Measurements from ENCODE around the gene PAX5.

Gene PAX5

GRCh38 chr9:37032713-37033112, 1.4 kb downstream of the PAX5 start:
- H3K9me3 ChIP-seq (ENCODE audit: insufficient read depth, low read length) = no peaks in the 10 kb centered on the region
- H3K36me3 ChIP-seq (ENCODE audit: insufficient read depth, insufficient read length, low read length) = no peaks in the 10 kb centered on the region
- TF ChIP-seq ZNF274 (IDR thresholded peaks at IDR 0.05; ENCODE audit: low read depth, low read length) = no peak
- no peak for TF ChIP-seq SUZ12 (IDR thresholded peaks at IDR 0.05; ENCODE audit: extremely low read depth, insufficient read depth, insufficient read length)
- no peak for TF ChIP-seq YY1 (IDR thresholded peaks at IDR 0.05; ENCODE audit: insufficient read depth, insufficient read length)
- peaks cover 100% of the 10 kb centered on the region for H3K27me3 ChIP-seq (ENCODE audit: insufficient read depth, insufficient read length)
- DNase-seq (ENCODE audit: low read depth, low spot score) = no peak
- no peak overlapping the region for H3K9ac ChIP-seq (ENCODE audit: insufficient read length, low read depth)
- H3K4me3 ChIP-seq (ENCODE audit: insufficient read length, low read depth) = no peak overlapping the region
- H3K4me1 ChIP-seq (ENCODE audit: insufficient read depth, insufficient read length) = peaks cover 4% of the 10 kb centered on the region

GRCh38 chr9:37031902-37032301, 2.2 kb downstream of the PAX5 start:
- TF ChIP-seq YY1 (IDR thresholded peaks at IDR 0.05; ENCODE audit: insufficient read depth, insufficient read length) (no peak), SUZ12 (IDR thresholded peaks at IDR 0.05; ENCODE audit: extremely low read depth, insufficient read depth, insufficient read length) (no peak), ZNF274 (IDR thresholded peaks at IDR 0.05; ENCODE audit: low read depth, low read length) (no peak)
- peaks cover 4% of the 10 kb centered on the region for H3K4me1 ChIP-seq (ENCODE audit: insufficient read depth, insufficient read length)
- H3K27me3 ChIP-seq (ENCODE audit: insufficient read depth, insufficient read length) = peaks cover 99% of the 10 kb centered on the region
- H3K36me3 ChIP-seq (ENCODE audit: insufficient read depth, insufficient read length, low read length) = no peaks in the 10 kb centered on the region
- H3K9ac ChIP-seq (ENCODE audit: insufficient read length, low read depth) = no peak overlapping the region
- no peak for DNase-seq (ENCODE audit: low read depth, low spot score)
- no peak overlapping the region for H3K4me3 ChIP-seq (ENCODE audit: insufficient read length, low read depth)
- no peaks in the 10 kb centered on the region for H3K9me3 ChIP-seq (ENCODE audit: insufficient read depth, low read length)

- Histone ChIP-seq H3K4me1 (ENCODE audit: insufficient read depth, insufficient read length) (peaks cover 4% of the 10 kb centered on the region), H3K9me3 (ENCODE audit: insufficient read depth, low read length) (no peaks in the 10 kb centered on the region), H3K4me3 (ENCODE audit: insufficient read length, low read depth) (no peak overlapping the region), H3K27me3 (ENCODE audit: insufficient read depth, insufficient read length) (peaks cover 99% of the 10 kb centered on the region), H3K9ac (ENCODE audit: insufficient read length, low read depth) (no peak overlapping the region), H3K36me3 (ENCODE audit: insufficient read depth, insufficient read length, low read length) (no peaks in the 10 kb centered on the region)
- DNase-seq (ENCODE audit: low read depth, low spot score) = no peak
- no peak for TF ChIP-seq SUZ12 (IDR thresholded peaks at IDR 0.05; ENCODE audit: extremely low read depth, insufficient read depth, insufficient read length)
- no peak for TF ChIP-seq YY1 (IDR thresholded peaks at IDR 0.05; ENCODE audit: insufficient read depth, insufficient read length)
- no peak for TF ChIP-seq ZNF274 (IDR thresholded peaks at IDR 0.05; ENCODE audit: low read depth, low read length)
Measured at GRCh38 chr9:37031081-37031480, 3.0 kb downstream of the PAX5 start.

GRCh38 chr9:37030611-37030939, 3.5 kb downstream of the PAX5 start:
- Histone ChIP-seq H3K4me3 (ENCODE audit: insufficient read length, low read depth) (no peak overlapping the region), H3K9ac (ENCODE audit: insufficient read length, low read depth) (no peak overlapping the region), H3K27me3 (ENCODE audit: insufficient read depth, insufficient read length) (peaks cover 99% of the 10 kb centered on the region), H3K36me3 (ENCODE audit: insufficient read depth, insufficient read length, low read length) (no peaks in the 10 kb centered on the region), H3K4me1 (ENCODE audit: insufficient read depth, insufficient read length) (peaks cover 8% of the 10 kb centered on the region), H3K9me3 (ENCODE audit: insufficient read depth, low read length) (no peaks in the 10 kb centered on the region)
- no peak for DNase-seq (ENCODE audit: low read depth, low spot score)
- TF ChIP-seq ZNF274 (IDR thresholded peaks at IDR 0.05; ENCODE audit: low read depth, low read length) = no peak

- peak; percentile 81 for TF ChIP-seq SUZ12 (IDR thresholded peaks at IDR 0.05; ENCODE audit: extremely low read depth, insufficient read depth, insufficient read length)
- TF ChIP-seq YY1 (IDR thresholded peaks at IDR 0.05; ENCODE audit: insufficient read depth, insufficient read length) = no peak
- Histone ChIP-seq H3K27me3 (ENCODE audit: insufficient read depth, insufficient read length) (peaks cover 99% of the 10 kb centered on the region), H3K4me3 (ENCODE audit: insufficient read length, low read depth) (peak overlapping the region; percentile 48), H3K36me3 (ENCODE audit: insufficient read depth, insufficient read length, low read length) (no peaks in the 10 kb centered on the region), H3K9me3 (ENCODE audit: insufficient read depth, low read length) (no peaks in the 10 kb centered on the region), H3K9ac (ENCODE audit: insufficient read length, low read depth) (peak overlapping the region; percentile 71), H3K4me1 (ENCODE audit: insufficient read depth, insufficient read length) (peaks cover 10% of the 10 kb centered on the region)
- no peak for DNase-seq (ENCODE audit: low read depth, low spot score)
Measured at GRCh38 chr9:37029776-37030610, 4.1 kb downstream of the PAX5 start.

- Histone ChIP-seq H3K36me3 (ENCODE audit: insufficient read depth, insufficient read length, low read length) (no peaks in the 10 kb centered on the region), H3K4me3 (ENCODE audit: insufficient read length, low read depth) (peak overlapping the region; percentile 48), H3K9ac (ENCODE audit: insufficient read length, low read depth) (peak overlapping the region; percentile 71), H3K4me1 (ENCODE audit: insufficient read depth, insufficient read length) (peaks cover 11% of the 10 kb centered on the region), H3K27me3 (ENCODE audit: insufficient read depth, insufficient read length) (peaks cover 99% of the 10 kb centered on the region), H3K9me3 (ENCODE audit: insufficient read depth, low read length) (no peaks in the 10 kb centered on the region)
- DNase-seq (ENCODE audit: low read depth, low spot score) = no peak
- TF ChIP-seq YY1 (IDR thresholded peaks at IDR 0.05; ENCODE audit: insufficient read depth, insufficient read length) = no peak
Measured at GRCh38 chr9:37029304-37029775, 4.7 kb downstream of the PAX5 start.

GRCh38 chr9:37028420-37029031, 5.5 kb downstream of the PAX5 start:
- peaks cover 11% of the 10 kb centered on the region for H3K4me1 ChIP-seq (ENCODE audit: insufficient read depth, insufficient read length)
- peaks cover 99% of the 10 kb centered on the region for H3K27me3 ChIP-seq (ENCODE audit: insufficient read depth, insufficient read length)
- no peak overlapping the region for H3K9ac ChIP-seq (ENCODE audit: insufficient read length, low read depth)
- TF ChIP-seq YY1 (IDR thresholded peaks at IDR 0.05; ENCODE audit: insufficient read depth, insufficient read length) = no peak
- no peaks in the 10 kb centered on the region for H3K36me3 ChIP-seq (ENCODE audit: insufficient read depth, insufficient read length, low read length)
- no peak overlapping the region for H3K4me3 ChIP-seq (ENCODE audit: insufficient read length, low read depth)
- no peak for DNase-seq (ENCODE audit: low read depth, low spot score)
- H3K9me3 ChIP-seq (ENCODE audit: insufficient read depth, low read length) = no peaks in the 10 kb centered on the region

All from NT2/D1 (cell line).